ENCODE measurements around the gene NSF. TPM values are rescaled to one million over a fixed set of nuclear protein-coding genes. Genes with fewer than 3 reads are reported as not detected.

The NSF gene
- total RNA-seq, 4 donors from 2014 or later: 28.9 to 61.9 (median 45.7) TPM

DNA sequence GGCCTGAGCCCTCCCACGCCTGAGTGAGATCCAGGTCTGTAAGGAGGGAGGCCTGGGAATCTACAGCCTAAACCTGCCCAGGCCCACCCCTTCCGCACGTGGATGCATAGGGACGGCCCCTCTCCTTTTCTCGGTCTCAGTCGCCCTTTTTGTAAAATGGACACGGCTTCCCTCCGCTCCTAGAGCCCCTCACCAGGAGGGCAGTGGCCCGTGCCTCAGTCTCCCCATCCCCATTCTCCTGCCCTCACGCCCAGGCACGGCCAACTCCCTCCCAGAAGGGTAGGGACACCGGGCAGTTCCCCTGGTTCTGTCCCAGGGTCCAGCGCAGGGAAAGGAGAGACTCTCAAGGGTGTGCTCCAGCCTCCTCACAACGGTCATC is 180.0 kb downstream of the NSF start:
- no peak overlapping the region for H3K27ac ChIP-seq
- TF ChIP-seq CTCF (IDR thresholded peaks at IDR 0.05) (no peak), POLR2A (IDR thresholded peaks at IDR 0.05) (no peak)
- H3K4me3 ChIP-seq (replicated peaks in 1 of 3): no peak overlapping the region

GRCh38 chr17:46770818-46771560 is 180.5 kb downstream of the NSF start:
- intact Hi-C loops (cut with DNase I): no loop called here
- peaks cover 6 to 21% of the 10 kb centered on the region in 2 donors for H3K4me1 ChIP-seq
- no peaks in the 10 kb centered on the region for H3K9me3 ChIP-seq
- H3K27me3 ChIP-seq: no peaks in the 10 kb centered on the region
- 17 to 40% methylated on average over 11 to 16 of the region's 73 CpGs for WGBS, 2 donors
- TF ChIP-seq POLR2A (IDR thresholded peaks at IDR 0.05) (peak in 1 of 2 donors; percentile 37), CTCF (IDR thresholded peaks at IDR 0.05) (no peak)
- peak overlapping the region in 1 of 3 donors; percentile 41 for H3K27ac ChIP-seq
- DNase-seq: peak; percentile 21 to 46
- H3K4me3 ChIP-seq (replicated peaks in 1 of 3): peak overlapping the region in 2 of 3 donors; percentile 39 to 45
- no peaks in the 10 kb centered on the region for H3K36me3 ChIP-seq

More for the DNA sequence above, 180.0 kb downstream of the NSF start:
- Histone ChIP-seq H3K36me3 (no peaks in the 10 kb centered on the region), H3K27me3 (no peaks in the 10 kb centered on the region), H3K9me3 (no peaks in the 10 kb centered on the region), H3K4me1 (peaks cover 6 to 21% of the 10 kb centered on the region in 2 donors)
- intact Hi-C loops (cut with DNase I): no loop called here
- WGBS, 2 donors: 68 to 69% methylated on average over 14 of the region's 14 CpGs
- no peak for DNase-seq

- H3K27ac ChIP-seq: no peak overlapping the region
- intact Hi-C loops (cut with DNase I): no loop called here
- peaks cover 6 to 21% of the 10 kb centered on the region in 2 donors for H3K4me1 ChIP-seq
- no peaks in the 10 kb centered on the region for H3K9me3 ChIP-seq
- H3K36me3 ChIP-seq: no peaks in the 10 kb centered on the region
- TF ChIP-seq CTCF (IDR thresholded peaks at IDR 0.05) (no peak), POLR2A (IDR thresholded peaks at IDR 0.05) (no peak)
- H3K27me3 ChIP-seq: no peaks in the 10 kb centered on the region
- DNase-seq: peak; percentile 50 to 52
- WGBS, 2 donors: 10 to 15% methylated on average over 11 to 38 of the region's 135 CpGs
- H3K4me3 ChIP-seq (replicated peaks in 1 of 3): peak overlapping the region in 2 of 3 donors; percentile 37 to 48
These were observed 181.3 kb downstream of the NSF start for GRCh38 chr17:46771561-46772474.

GRCh38 chr17:46772475-46773220 is 182.2 kb downstream of the NSF start:
- H3K4me1 ChIP-seq: peaks cover 6 to 21% of the 10 kb centered on the region in 2 donors
- WGBS, 2 donors: 22 to 35% methylated on average over 11 to 12 of the region's 16 CpGs
- peak overlapping the region in 1 of 3 donors; percentile 48 for H3K4me3 ChIP-seq (replicated peaks in 1 of 3)
- TF ChIP-seq POLR2A (IDR thresholded peaks at IDR 0.05) (no peak), CTCF (IDR thresholded peaks at IDR 0.05) (no peak)
- no peak overlapping the region for H3K27ac ChIP-seq
- no peaks in the 10 kb centered on the region for H3K36me3 ChIP-seq
- no peak for DNase-seq
- intact Hi-C loops (cut with DNase I): no loop called here
- no peaks in the 10 kb centered on the region for H3K9me3 ChIP-seq
- no peaks in the 10 kb centered on the region for H3K27me3 ChIP-seq
